ENCODE measurements around the gene CD70.

CD70 gene

DNA sequence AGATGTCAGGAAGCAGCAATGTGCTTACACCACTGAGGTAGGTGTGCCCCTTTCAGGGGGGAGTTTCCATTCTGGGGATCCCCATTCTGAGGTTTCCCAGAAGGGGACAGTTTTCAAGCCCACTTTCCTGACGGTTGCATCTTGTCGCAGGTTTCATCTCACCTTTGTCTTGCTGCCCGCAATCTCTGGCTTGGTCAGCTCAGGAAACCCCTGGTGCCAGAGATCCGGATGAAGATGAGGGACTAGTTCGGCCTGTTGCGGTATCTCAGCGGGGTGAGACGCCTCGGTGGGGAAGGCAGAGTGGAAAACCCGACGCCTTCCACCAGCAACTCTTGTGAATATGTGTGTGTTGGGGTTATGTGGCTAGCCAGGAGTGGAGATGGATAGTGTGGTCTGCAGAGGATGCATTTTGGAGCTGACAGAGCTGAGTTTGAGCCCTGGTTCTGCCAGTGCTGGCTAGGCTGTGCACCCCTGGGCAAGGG is 47.0 kb downstream of the CD70 start:
- TF ChIP-seq, protein P1, sequence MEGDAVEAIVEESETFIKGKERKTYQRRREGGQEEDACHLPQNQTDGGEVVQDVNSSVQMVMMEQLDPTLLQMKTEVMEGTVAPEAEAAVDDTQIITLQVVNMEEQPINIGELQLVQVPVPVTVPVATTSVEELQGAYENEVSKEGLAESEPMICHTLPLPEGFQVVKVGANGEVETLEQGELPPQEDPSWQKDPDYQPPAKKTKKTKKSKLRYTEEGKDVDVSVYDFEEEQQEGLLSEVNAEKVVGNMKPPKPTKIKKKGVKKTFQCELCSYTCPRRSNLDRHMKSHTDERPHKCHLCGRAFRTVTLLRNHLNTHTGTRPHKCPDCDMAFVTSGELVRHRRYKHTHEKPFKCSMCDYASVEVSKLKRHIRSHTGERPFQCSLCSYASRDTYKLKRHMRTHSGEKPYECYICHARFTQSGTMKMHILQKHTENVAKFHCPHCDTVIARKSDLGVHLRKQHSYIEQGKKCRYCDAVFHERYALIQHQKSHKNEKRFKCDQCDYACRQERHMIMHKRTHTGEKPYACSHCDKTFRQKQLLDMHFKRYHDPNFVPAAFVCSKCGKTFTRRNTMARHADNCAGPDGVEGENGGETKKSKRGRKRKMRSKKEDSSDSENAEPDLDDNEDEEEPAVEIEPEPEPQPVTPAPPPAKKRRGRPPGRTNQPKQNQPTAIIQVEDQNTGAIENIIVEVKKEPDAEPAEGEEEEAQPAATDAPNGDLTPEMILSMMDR (IDR thresholded peaks at IDR 0.05; ENCODE audit: low read depth, low read length, missing control alignments), result no peak
- no peak for DNase-seq (ENCODE audit: extremely low read depth, low read depth)
- no peak overlapping the region for H3K4me3 ChIP-seq (replicated peaks; ENCODE audit: low read depth, low read length)

DNA sequence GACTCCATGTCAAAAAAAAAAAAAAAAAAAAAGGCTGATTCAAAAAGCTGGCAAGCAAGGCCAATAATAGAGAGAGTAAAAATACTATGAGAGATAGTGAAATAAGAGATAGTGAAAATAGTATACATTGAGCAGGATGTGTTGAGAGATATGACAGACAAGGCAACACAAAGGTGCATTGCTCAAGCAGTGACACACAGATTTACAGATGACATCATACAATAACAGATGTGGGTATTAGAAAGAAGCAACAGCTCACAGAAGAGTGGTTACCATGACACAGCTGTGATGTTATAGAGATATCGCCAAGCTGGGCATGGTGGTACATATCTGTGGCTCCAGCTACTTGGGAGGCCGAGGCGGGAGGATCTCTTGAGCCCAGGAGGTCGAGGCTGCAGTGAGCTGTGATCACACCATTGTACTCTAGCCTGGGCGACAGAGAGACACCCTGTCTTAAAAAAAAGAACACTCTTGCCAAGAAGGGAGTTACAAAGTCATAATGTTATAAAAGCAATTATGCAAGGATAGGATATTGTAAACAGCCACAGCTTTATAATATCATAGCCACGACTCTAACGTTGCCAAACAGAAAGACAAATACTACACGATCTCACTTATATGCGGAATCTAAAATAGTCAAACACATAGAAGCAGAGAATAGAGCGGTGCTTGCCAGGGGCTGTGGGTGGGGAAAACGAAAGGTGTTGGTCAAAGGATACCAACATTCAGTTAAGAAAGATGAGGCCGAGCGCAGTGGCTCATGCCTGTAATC is 49.8 kb downstream of the CD70 start:
- TF ChIP-seq, protein P1 (IDR thresholded peaks at IDR 0.05; ENCODE audit: low read depth, low read length, missing control alignments), result no peak

DNA sequence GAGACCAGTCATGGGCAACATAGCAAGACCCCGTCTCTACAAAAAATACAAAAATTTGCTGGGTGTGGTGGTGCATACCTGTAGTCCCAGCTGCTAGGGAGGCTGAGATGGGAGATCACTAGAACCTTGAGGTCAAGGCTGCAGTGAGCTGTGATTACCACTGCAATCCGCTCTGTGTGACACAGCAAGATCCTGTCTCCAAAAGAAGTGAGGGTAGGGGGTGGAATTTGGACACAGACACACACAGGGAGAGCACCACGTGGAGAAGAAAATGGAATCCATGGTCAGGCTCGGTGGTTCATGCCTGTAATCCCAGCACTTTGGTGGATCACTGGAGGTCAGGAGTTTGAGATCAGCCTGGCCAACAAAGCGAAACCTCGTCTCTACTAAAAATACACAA is 51.4 kb downstream of the CD70 start:
- no peak overlapping the region for H3K4me3 ChIP-seq (replicated peaks; ENCODE audit: low read depth, low read length)
- TF ChIP-seq, protein P1 (IDR thresholded peaks at IDR 0.05; ENCODE audit: low read depth, low read length, missing control alignments), result no peak
- DNase-seq (ENCODE audit: extremely low read depth, low read depth), result no peak

More for the DNA sequence above, 49.8 kb downstream of the CD70 start:
- H3K4me3 ChIP-seq (replicated peaks; ENCODE audit: low read depth, low read length), result no peak overlapping the region
- no peak for DNase-seq (ENCODE audit: extremely low read depth, low read depth)
